HG03064 (cell line): ENCODE results near the gene CDH4.
"Not testable (repeated sequence)": the region's sequence is repeated elsewhere in the genome, so short reads cannot be mapped to it uniquely, and the experiment has no call there.

Source experiments
- ATAC-seq: cut with Tn5 transposase; IDR thresholded peaks from one replicate; pipeline ENCODE4 v1.9.1; 2021; ENCODE audit warnings: low read depth; ENCODE audit not compliant: unreplicated experiment

The CDH4 gene

GRCh38 chr20:61253264-61253639 is 1.2 kb downstream of the CDH4 start:
- ATAC-seq, result no peak

GRCh38 chr20:61253640-61254511 is 1.8 kb downstream of the CDH4 start:
- no peak for ATAC-seq

GRCh38 chr20:61254881-61255626 is 3.0 kb downstream of the CDH4 start:
- no peak for ATAC-seq

GRCh38 chr20:61256365-61256764 is 4.3 kb downstream of the CDH4 start:
- ATAC-seq, result no peak

GRCh38 chr20:61256824-61257223 is 4.8 kb downstream of the CDH4 start:
- ATAC-seq, result no peak

GRCh38 chr20:61257611-61258010 is 5.5 kb downstream of the CDH4 start:
- no peak for ATAC-seq

GRCh38 chr20:61259741-61260140 is 7.7 kb downstream of the CDH4 start:
- no peak for ATAC-seq

GRCh38 chr20:61260905-61261304 is 8.8 kb downstream of the CDH4 start:
- no peak for ATAC-seq

GRCh38 chr20:61262036-61262435 is 10.0 kb downstream of the CDH4 start:
- no peak for ATAC-seq

- ATAC-seq, result no peak
These were observed 10.5 kb downstream of the CDH4 start for GRCh38 chr20:61262514-61262913.

- ATAC-seq, result no peak
These were observed 11.1 kb downstream of the CDH4 start for GRCh38 chr20:61263084-61263695.

GRCh38 chr20:61263938-61264337 is 11.9 kb downstream of the CDH4 start:
- no peak for ATAC-seq

- ATAC-seq, result no peak
These were observed 15.2 kb downstream of the CDH4 start for GRCh38 chr20:61267241-61267640.

- no peak for ATAC-seq
These were observed 16.0 kb downstream of the CDH4 start for GRCh38 chr20:61268024-61268423.

GRCh38 chr20:61271312-61272231 is 19.5 kb downstream of the CDH4 start:
- no peak for ATAC-seq

- not testable (repeated sequence) for ATAC-seq
These were observed 21.0 kb downstream of the CDH4 start for GRCh38 chr20:61273024-61273423.

GRCh38 chr20:61273666-61274065 is 21.6 kb downstream of the CDH4 start:
- not testable (repeated sequence) for ATAC-seq

- no peak for ATAC-seq
These were observed 22.3 kb downstream of the CDH4 start for GRCh38 chr20:61274326-61274725.

GRCh38 chr20:61278296-61278695 is 26.2 kb downstream of the CDH4 start:
- ATAC-seq, result no peak

- ATAC-seq, result no peak
These were observed 27.6 kb downstream of the CDH4 start for GRCh38 chr20:61279621-61280150.
